Tibial nerve (tissue), 4 donors: ENCODE measurements around the gene NIPSNAP3A. TPM values are rescaled to one million over a fixed set of nuclear protein-coding genes. Genes with fewer than 3 reads are reported as not detected.

Experiments
- DNase-seq, 2 donors: peaks; one replicate each; pipeline ENCODE4 v3.0.0-alpha.2; 2019; ENCODE audit warnings: low spot score in 2 of 2
- H3K27ac ChIP-seq, 4 donors: fragments of 200-600 bp; sonication (generic) in 3 of 4; one replicate each; pipeline ENCODE4 v1.5.1; 2017 to 2019; ENCODE audit warnings: mild to moderate bottlenecking in 1 of 4
- H3K27me3 ChIP-seq, 2 donors: fragments of 200-600 bp; sonication (generic) in 1 of 2; one replicate each; pipeline versions ENCODE4 v1.5.1 to v1.6.0; 2017 to 2019
- H3K36me3 ChIP-seq, 3 donors: fragments of 200-600 bp; sonication (generic); one replicate each; pipeline ENCODE4 v1.5.1; 2018 to 2019
- H3K4me1 ChIP-seq, 4 donors: fragments of 200-600 bp; sonication (generic) in 3 of 4; one replicate each; pipeline ENCODE4 v1.5.1; 2017 to 2019
- H3K4me3 ChIP-seq, 4 donors: fragments of 200-600 bp; sonication (generic) in 3 of 4; one replicate each; pipeline ENCODE4 v1.5.1; 2017 to 2019; ENCODE audit warnings: mild to moderate bottlenecking in 1 of 4, moderate library complexity in 1 of 4
- H3K9me3 ChIP-seq, 4 donors: fragments of 200-600 bp; sonication (generic) in 3 of 4; one replicate each; pipeline ENCODE4 v1.5.1; 2017 to 2019
- CTCF ChIP-seq, 5 experiments: fragments of 200-600 bp in 3 of 5; fragments of 450-650 bp in 2 of 5; sonication (generic) in 3 of 5; IDR thresholded peaks; one replicate each; pipeline ENCODE4 v1.5.1; 2016 to 2019; ENCODE audit warnings: antibody characterized with exemption in 5 of 5, mild to moderate bottlenecking in 3 of 5, moderate library complexity in 2 of 5
- EP300 ChIP-seq, 2 donors: sonication (generic); formaldehyde crosslinking; IDR thresholded peaks; one replicate each; pipeline ENCODE4 v1.6.1; 2017; ENCODE audit warnings: antibody characterized with exemption in 2 of 2, mild to moderate bottlenecking in 1 of 2
- POLR2A ChIP-seq, 2 donors: fragments of 450-650 bp; IDR thresholded peaks; one replicate each; pipeline ENCODE4 v1.6.1; 2017; ENCODE audit warnings: antibody characterized with exemption in 2 of 2, mild to moderate bottlenecking in 2 of 2, moderate library complexity in 2 of 2
- WGBS, 2 donors: methylation state at CpG; one replicate each; pipeline ENCODE4 v1.1.5; 2018; 5-methylcytosine and 5-hydroxymethylcytosine counted together
- total RNA-seq, 4 donors: library from RNA; depleted of rRNA; stranded (reverse); fragments of >200 nt; gene quantifications; one replicate each; pipeline ENCODE4 v1.1.0, GENCODE V29; 2016

The NIPSNAP3A gene
- total RNA-seq, 4 donors from 2014 or later, result 10.3 to 28.6 (median 16.6) TPM

DNA sequence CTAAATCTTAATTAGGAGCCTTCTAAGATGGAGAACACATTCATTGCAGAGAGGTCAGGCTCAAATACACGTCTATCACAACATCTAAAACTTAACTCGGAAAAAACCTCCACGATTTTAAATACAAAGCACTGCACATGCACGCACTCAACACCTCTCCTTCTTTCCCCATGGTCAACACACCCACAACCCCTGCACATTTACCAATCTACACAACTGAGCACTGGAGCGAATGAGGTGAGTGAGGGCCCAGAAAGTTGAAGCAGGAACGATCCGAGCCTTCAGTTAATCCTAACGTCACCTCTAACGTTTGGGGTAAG, 278 bp upstream of the NIPSNAP3A start:
- Histone ChIP-seq H3K27ac (peak overlapping the region; percentile 84 to 94 (median 87)), H3K9me3 (no peaks in the 10 kb centered on the region), H3K27me3 (no peaks in the 10 kb centered on the region), H3K4me1 (peaks cover 0 to 22% (median 1%) of the 10 kb centered on the region in 4 donors), H3K4me3 (peak overlapping the region; percentile 68 to 88 (median 76)), H3K36me3 (peaks cover 0 to 14% (median 0%) of the 10 kb centered on the region in 3 donors)
- 0 to 1% methylated on average over 9 of the region's 9 CpGs for WGBS, 2 donors
- TF ChIP-seq EP300 (IDR thresholded peaks at IDR 0.05), result no peak
- TF ChIP-seq CTCF (IDR thresholded peaks at IDR 0.05), result no peak
- TF ChIP-seq POLR2A (IDR thresholded peaks at IDR 0.05), result no peak
- DNase-seq, result no peak

DNA sequence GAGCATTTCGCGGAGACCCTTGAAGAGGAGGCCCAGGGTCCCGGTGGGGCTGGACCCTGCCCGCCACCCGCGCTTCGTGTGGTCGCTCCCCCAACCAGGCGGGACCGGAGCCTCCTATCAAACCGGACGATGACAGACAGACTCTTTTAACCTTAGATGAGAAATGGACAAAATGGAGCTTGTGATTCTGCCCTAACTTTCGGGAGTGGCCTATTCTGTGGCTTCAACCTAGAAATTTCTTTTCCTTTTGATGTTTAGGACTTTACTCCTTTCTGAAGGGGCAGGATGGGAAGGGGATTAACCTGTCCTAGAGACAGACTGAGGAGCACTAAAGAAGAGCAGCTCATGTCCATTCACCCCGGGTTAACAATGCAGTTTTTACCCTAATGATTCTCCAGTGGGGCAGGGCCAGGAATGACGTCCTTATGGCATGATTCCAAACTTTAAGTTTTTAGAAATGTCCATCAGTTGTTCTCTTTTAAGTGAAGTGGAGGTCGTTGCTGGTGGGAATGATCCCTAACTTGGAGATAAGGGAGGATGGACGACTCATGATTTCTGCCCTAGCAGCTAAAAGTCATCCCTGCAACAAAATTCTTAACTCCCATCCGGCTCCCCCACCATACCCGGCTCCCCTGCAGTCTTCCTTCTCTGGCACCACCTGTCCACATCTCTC, 1.0 kb downstream of the NIPSNAP3A start:
- H3K36me3 ChIP-seq, result peaks cover 0 to 24% (median 0%) of the 10 kb centered on the region in 3 donors
- H3K4me3 ChIP-seq, result peak overlapping the region; percentile 68 to 88 (median 76)
- H3K27me3 ChIP-seq, result no peaks in the 10 kb centered on the region
- H3K4me1 ChIP-seq, result peaks cover 0 to 22% (median 1%) of the 10 kb centered on the region in 4 donors
- TF ChIP-seq POLR2A (IDR thresholded peaks at IDR 0.05) (no peak), EP300 (IDR thresholded peaks at IDR 0.05) (no peak)
- no peak for DNase-seq
- WGBS, 2 donors, result 8 to 9% methylated on average over 19 of the region's 19 CpGs
- peak overlapping the region; percentile 84 to 94 (median 87) for H3K27ac ChIP-seq
- no peaks in the 10 kb centered on the region for H3K9me3 ChIP-seq

DNA sequence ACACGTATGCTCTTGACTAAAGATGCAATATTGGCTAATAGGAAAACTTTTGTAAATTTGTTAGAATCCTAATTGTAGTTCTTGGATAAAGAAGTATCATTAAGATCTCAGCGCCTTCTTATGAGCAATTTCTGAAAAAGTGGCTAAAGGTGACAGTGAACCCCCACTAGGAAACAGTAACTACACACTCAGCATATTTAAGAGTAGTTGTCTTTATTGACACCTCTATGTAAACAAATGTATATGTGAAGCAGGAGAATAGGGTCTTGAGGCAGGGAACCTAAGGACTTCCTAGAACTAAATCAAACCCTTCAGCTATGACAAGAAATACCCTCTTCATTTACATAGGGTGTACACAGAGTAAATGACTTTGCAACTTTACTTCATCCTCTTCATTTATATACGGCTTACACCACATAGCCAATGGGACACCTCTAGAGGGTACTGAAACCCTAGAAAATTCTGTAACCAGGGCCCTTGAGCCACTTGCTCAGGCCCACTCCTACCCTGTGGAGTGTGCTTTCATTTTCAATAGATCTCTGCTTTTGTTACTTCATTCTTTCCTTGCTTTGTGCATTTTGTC, 2.8 kb downstream of the NIPSNAP3A start:
- 85 to 89% methylated on average over 3 of the region's 3 CpGs for WGBS, 2 donors
- Histone ChIP-seq H3K9me3 (no peaks in the 10 kb centered on the region), H3K27me3 (no peaks in the 10 kb centered on the region), H3K27ac (no peak overlapping the region), H3K36me3 (peaks cover 0 to 40% (median 0%) of the 10 kb centered on the region in 3 donors), H3K4me1 (peaks cover 0 to 22% (median 1%) of the 10 kb centered on the region in 4 donors), H3K4me3 (no peak overlapping the region)
- no peak for DNase-seq
- TF ChIP-seq CTCF (IDR thresholded peaks at IDR 0.05), result no peak
- no peak for TF ChIP-seq EP300 (IDR thresholded peaks at IDR 0.05)
- no peak for TF ChIP-seq POLR2A (IDR thresholded peaks at IDR 0.05)

- Histone ChIP-seq H3K4me1 (no peaks in the 10 kb centered on the region), H3K27ac (no peak overlapping the region), H3K4me3 (no peak overlapping the region), H3K27me3 (no peaks in the 10 kb centered on the region), H3K36me3 (peaks cover 0 to 24% (median 2%) of the 10 kb centered on the region in 3 donors), H3K9me3 (no peaks in the 10 kb centered on the region)
- 63 to 65% methylated on average over 3 of the region's 3 CpGs for WGBS, 2 donors
- no peak for DNase-seq
- TF ChIP-seq EP300 (IDR thresholded peaks at IDR 0.05) (no peak), POLR2A (IDR thresholded peaks at IDR 0.05) (no peak), CTCF (IDR thresholded peaks at IDR 0.05) (no peak)
Observed at GRCh38 chr9:104758974-104759373, 11.5 kb downstream of the NIPSNAP3A start.

GRCh38 chr9:104765138-104765537, 17.7 kb downstream of the NIPSNAP3A start:
- Histone ChIP-seq H3K4me1 (peaks cover 0 to 6% (median 3%) of the 10 kb centered on the region in 4 donors), H3K4me3 (no peak overlapping the region), H3K36me3 (no peaks in the 10 kb centered on the region), H3K9me3 (no peaks in the 10 kb centered on the region), H3K27me3 (no peaks in the 10 kb centered on the region), H3K27ac (no peak overlapping the region)
- no peak for DNase-seq
- TF ChIP-seq EP300 (IDR thresholded peaks at IDR 0.05) (no peak), CTCF (IDR thresholded peaks at IDR 0.05) (no peak), POLR2A (IDR thresholded peaks at IDR 0.05) (no peak)
- WGBS, 2 donors, result 70 to 78% methylated on average over 5 of the region's 5 CpGs
